ENCODE results near the gene CAMTA1.

Gene CAMTA1

DNA sequence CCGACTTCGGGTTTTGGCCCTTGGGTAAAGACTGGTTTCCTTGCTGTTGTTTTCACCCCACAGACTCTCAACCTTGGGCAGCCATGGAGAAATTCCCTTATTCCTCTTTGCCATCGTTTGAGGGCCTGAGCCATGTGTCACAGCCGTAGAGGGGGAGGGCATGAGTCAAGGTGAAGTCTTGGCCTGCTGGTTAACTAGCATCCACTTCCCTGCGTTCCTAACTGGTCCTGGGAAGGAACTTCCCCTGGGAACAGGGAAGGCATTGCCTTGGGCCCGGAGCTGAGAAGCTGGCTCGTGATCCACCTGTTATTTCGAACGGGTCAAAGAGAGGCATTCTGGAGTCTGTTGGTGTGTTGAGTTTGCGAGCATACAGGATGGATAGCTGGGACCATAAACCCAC lies 464.9 kb downstream of the CAMTA1 start:
- Histone ChIP-seq H3K27ac (ENCODE audit: low read depth, low read length) (no peak overlapping the region), H3K9me3 (ENCODE audit: low read length) (no peaks in the 10 kb centered on the region), H3K4me1 (ENCODE audit: insufficient read depth, low read length) (peaks cover 12% of the 10 kb centered on the region), H3K9ac (ENCODE audit: low read length) (no peak overlapping the region), H3K27me3 (ENCODE audit: control insufficient read depth in 1 of 2, insufficient read depth in 2 of 2, low read length in 2 of 2) (no peaks in the 10 kb centered on the region), H3K36me3 (ENCODE audit: insufficient read depth, low read length) (no peaks in the 10 kb centered on the region), H3K4me3 (ENCODE audit: low read depth in 1 of 2, low read length in 2 of 2) (no peak overlapping the region)

DNA sequence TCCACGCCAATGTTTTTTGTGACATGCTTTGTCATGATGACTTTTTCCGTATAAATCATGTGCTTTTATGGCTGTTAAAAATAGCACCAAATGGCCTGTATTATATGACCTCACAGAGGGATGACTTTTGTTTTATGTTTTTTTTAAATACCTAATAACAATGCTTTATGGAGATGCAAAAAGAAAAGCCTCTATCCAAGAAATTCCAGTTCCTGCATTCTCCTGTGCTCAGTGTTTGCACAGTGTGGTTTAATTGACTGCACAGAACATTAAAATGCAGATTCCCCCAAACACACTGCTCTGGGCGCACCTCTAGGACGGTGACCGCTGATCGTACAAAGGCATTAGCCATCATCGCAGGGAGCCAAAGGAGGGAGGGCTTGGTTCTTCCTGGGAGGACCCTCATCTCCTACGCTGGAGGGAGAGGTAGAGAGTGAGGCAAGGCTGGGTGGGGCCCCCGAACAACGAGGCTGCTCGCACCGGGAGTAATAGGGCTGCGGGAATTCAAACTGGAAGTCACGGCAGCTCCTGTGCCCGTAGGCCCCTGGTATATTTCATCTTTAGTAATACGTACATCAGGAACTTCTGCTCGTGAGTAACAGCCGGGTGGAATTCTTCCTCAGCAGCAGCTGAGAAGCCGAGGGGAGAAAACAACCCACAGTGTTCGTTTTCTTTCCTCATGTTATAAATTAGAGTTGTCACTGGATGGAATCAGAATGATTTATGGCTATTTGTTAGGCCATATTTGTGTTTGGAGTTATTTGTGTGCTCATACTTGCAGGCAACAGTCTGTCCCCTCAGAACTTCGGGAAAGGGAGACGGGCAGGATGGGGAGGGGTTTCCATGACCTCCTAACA lies 465.6 kb downstream of the CAMTA1 start:
- Histone ChIP-seq H3K27ac (ENCODE audit: low read depth, low read length) (no peak overlapping the region), H3K9me3 (ENCODE audit: low read length) (no peaks in the 10 kb centered on the region), H3K9ac (ENCODE audit: low read length) (no peak overlapping the region), H3K36me3 (ENCODE audit: insufficient read depth, low read length) (no peaks in the 10 kb centered on the region), H3K4me1 (ENCODE audit: insufficient read depth, low read length) (peaks cover 12% of the 10 kb centered on the region), H3K27me3 (ENCODE audit: control insufficient read depth in 1 of 2, insufficient read depth in 2 of 2, low read length in 2 of 2) (no peaks in the 10 kb centered on the region), H3K4me3 (ENCODE audit: low read depth in 1 of 2, low read length in 2 of 2) (peak overlapping the region in 1 of 2 donors; percentile 14)

DNA sequence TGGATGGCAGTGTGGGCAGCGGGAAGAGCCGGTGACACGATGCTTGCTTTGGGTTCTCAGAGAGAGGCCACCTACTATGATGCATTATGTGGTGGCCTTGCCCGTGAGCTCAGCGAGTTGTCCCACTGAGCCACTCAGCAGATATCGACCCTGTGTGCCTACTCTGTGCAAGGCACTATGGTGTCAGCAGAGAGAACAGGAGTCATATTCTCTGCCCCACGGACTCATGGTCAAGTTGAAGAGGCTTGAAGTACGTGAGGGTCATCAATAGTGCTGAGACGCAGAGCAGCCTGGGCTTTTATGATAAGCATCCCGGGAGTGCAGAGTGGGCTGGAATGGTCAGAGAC lies 466.2 kb downstream of the CAMTA1 start:
- peaks cover 12% of the 10 kb centered on the region for H3K4me1 ChIP-seq (ENCODE audit: insufficient read depth, low read length)
- H3K9me3 ChIP-seq (ENCODE audit: low read length): no peaks in the 10 kb centered on the region
- H3K4me3 ChIP-seq (ENCODE audit: low read depth in 1 of 2, low read length in 2 of 2): no peak overlapping the region
- no peak overlapping the region for H3K9ac ChIP-seq (ENCODE audit: low read length)
- no peaks in the 10 kb centered on the region for H3K36me3 ChIP-seq (ENCODE audit: insufficient read depth, low read length)
- H3K27ac ChIP-seq (ENCODE audit: low read depth, low read length): no peak overlapping the region
- H3K27me3 ChIP-seq (ENCODE audit: control insufficient read depth in 1 of 2, insufficient read depth in 2 of 2, low read length in 2 of 2): no peaks in the 10 kb centered on the region

DNA sequence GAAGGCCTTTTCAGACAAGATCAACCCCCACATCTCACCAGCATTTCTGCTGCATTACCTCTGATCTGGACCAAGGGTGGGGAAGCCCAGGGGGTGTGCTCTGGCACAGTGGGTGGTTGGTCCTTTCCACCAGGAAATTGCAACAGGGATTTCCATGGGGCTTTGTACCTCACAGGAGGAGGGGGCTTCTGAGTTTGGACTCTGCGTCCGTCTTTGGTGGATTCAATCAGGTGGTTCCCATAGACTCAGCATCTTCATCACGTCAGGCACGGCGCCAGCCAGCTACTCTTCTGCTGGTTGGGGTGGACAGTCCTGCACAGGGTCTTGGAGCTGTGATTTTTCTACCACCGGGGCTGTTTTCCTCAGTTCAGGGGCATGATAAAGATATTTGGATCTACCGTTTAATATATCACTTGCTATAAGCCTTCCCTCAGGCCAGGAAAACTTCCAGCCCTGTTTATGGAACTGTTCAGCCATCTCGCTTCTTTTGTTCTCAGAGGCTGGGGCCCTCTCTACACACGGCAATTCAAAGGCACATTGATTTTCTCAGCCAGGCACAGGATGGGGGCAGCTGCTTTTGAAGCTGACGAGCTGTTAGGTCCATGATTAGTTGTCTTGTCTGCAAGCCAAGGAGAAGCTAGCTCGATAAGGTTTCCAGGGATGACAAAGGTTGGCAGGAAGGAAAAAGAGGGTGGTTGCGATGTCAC lies 467.3 kb downstream of the CAMTA1 start:
- Histone ChIP-seq H3K27ac (ENCODE audit: low read depth, low read length) (no peak overlapping the region), H3K9me3 (ENCODE audit: low read length) (no peaks in the 10 kb centered on the region), H3K4me1 (ENCODE audit: insufficient read depth, low read length) (peaks cover 12% of the 10 kb centered on the region), H3K4me3 (ENCODE audit: low read depth in 1 of 2, low read length in 2 of 2) (no peak overlapping the region), H3K36me3 (ENCODE audit: insufficient read depth, low read length) (no peaks in the 10 kb centered on the region), H3K27me3 (ENCODE audit: control insufficient read depth in 1 of 2, insufficient read depth in 2 of 2, low read length in 2 of 2) (no peaks in the 10 kb centered on the region), H3K9ac (ENCODE audit: low read length) (no peak overlapping the region)

DNA sequence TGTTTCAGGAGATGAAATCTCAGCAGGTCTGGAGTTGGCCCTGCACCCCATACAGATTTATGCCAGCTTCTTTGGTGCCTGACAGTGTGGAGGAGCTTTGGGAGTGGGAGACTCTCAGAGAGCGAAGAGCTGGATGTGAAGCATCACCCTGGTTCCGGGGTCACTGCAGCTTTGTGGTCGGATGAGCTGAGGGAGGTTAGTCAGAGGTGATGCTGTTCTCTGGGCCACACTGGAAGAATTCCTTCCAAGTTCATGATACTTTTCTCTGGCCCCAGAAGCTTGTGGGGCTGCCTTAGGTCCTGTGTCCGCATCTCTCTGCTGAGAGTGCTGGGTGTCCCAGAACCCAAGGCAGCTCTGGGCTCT lies 467.8 kb downstream of the CAMTA1 start:
- Histone ChIP-seq H3K4me1 (ENCODE audit: insufficient read depth, low read length) (peaks cover 12% of the 10 kb centered on the region), H3K36me3 (ENCODE audit: insufficient read depth, low read length) (no peaks in the 10 kb centered on the region), H3K27me3 (ENCODE audit: control insufficient read depth in 1 of 2, insufficient read depth in 2 of 2, low read length in 2 of 2) (no peaks in the 10 kb centered on the region)

DNA sequence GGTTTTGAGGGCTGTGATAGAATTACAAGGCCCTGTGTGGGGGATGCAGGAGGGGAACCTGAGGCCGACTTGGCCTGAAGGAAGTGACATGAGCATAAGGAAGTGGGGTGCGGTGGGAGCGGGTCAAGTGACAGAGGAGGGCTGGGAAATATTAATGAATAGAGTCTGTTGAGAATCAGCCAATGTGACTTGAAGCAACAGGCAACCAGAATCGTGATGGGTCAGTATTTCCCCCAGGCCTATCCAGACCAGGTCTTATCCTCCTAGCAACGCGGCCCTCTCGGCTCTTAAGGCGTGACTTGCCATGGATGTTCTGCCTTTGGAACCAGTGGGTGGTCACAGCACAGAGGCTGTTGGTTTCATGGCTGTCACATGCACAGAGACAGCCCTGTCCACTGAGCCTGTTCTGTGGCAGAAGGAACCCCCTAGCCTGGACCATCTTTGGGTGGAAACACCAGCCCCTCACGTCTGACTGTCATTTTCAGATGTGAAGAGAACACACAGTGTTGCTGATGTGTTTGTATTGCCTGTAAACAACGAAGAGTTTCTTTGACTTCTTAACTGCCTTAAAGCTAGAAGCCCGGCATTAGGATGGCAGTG lies 468.8 kb downstream of the CAMTA1 start:
- no peak overlapping the region for H3K9ac ChIP-seq (ENCODE audit: low read length)
- no peak overlapping the region for H3K4me3 ChIP-seq (ENCODE audit: low read depth in 1 of 2, low read length in 2 of 2)
- no peaks in the 10 kb centered on the region for H3K27me3 ChIP-seq (ENCODE audit: control insufficient read depth in 1 of 2, insufficient read depth in 2 of 2, low read length in 2 of 2)
- H3K9me3 ChIP-seq (ENCODE audit: low read length): no peaks in the 10 kb centered on the region
- H3K36me3 ChIP-seq (ENCODE audit: insufficient read depth, low read length): no peaks in the 10 kb centered on the region
- peaks cover 12% of the 10 kb centered on the region for H3K4me1 ChIP-seq (ENCODE audit: insufficient read depth, low read length)
- no peak overlapping the region for H3K27ac ChIP-seq (ENCODE audit: low read depth, low read length)

More for the DNA sequence above, 467.8 kb downstream of the CAMTA1 start:
- Histone ChIP-seq H3K9me3 (ENCODE audit: low read length) (no peaks in the 10 kb centered on the region), H3K27ac (ENCODE audit: low read depth, low read length) (no peak overlapping the region), H3K4me3 (ENCODE audit: low read depth in 1 of 2, low read length in 2 of 2) (no peak overlapping the region), H3K9ac (ENCODE audit: low read length) (no peak overlapping the region)

DNA sequence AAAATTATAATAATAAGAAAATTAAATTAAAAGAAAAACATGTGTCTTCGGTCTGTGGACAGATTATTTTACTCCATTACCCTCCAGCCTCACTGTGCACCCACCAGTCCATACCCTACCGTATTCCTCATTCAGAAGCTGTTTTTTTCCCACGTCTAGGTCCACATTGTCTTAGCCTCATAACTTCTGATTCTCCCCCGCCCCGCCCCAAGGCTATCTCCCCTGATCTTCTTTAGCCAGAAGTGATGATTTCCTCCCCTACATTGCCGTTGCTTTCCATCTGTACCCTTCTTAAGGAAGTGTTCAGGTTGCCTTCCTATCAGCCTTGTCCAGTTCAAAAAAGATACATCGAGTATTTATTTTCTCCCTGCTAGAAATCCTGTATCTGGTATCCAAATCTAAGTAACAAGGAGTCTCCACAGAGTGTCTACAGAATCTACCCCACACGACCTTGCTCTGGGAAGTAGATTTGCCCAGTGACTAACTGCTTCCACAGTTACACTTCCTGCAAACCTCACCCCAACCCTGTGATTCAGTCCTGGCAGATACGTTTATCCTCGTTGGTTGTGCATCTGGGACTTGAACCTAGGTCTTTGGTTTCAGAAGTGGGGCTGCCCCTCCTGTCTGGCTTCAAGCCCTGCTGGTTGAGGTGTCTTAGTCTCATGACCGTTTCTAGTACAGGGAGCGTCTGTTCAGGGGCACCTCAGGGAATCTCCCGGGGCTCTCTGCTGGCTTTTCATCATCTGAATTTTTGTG lies 470.2 kb downstream of the CAMTA1 start:
- H3K9me3 ChIP-seq (ENCODE audit: low read length): no peaks in the 10 kb centered on the region
- no peaks in the 10 kb centered on the region for H3K27me3 ChIP-seq (ENCODE audit: control insufficient read depth in 1 of 2, insufficient read depth in 2 of 2, low read length in 2 of 2)
- H3K9ac ChIP-seq (ENCODE audit: low read length): no peak overlapping the region
- no peaks in the 10 kb centered on the region for H3K36me3 ChIP-seq (ENCODE audit: insufficient read depth, low read length)
- H3K4me1 ChIP-seq (ENCODE audit: insufficient read depth, low read length): peaks cover 7% of the 10 kb centered on the region
- no peak overlapping the region for H3K4me3 ChIP-seq (ENCODE audit: low read depth in 1 of 2, low read length in 2 of 2)
- H3K27ac ChIP-seq (ENCODE audit: low read depth, low read length): no peak overlapping the region

DNA sequence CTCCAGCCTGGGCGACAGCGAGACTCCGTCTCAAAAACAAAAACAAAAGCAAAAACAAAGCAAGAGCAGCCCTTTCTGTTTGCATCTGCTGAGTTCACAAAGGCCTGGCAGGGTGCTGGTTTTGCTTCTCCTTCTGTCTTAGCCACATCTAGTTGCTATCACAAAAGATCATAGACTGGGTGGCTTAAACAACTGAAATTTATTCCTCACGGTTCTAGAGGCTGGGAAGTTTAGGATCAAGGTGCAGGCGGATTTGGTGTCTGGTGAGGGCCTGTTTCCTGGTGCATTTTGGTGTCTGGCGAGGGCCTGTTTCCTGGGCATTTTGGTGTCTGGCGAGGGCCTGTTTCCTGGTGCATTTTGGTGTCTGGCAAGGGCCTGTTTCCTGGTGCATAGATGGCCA lies 471.3 kb downstream of the CAMTA1 start:
- H3K27ac ChIP-seq (ENCODE audit: low read depth, low read length): no peak overlapping the region
- no peak overlapping the region for H3K9ac ChIP-seq (ENCODE audit: low read length)
- H3K27me3 ChIP-seq (ENCODE audit: control insufficient read depth in 1 of 2, insufficient read depth in 2 of 2, low read length in 2 of 2): no peaks in the 10 kb centered on the region
- no peaks in the 10 kb centered on the region for H3K36me3 ChIP-seq (ENCODE audit: insufficient read depth, low read length)
- no peaks in the 10 kb centered on the region for H3K9me3 ChIP-seq (ENCODE audit: low read length)
- H3K4me3 ChIP-seq (ENCODE audit: low read depth in 1 of 2, low read length in 2 of 2): no peak overlapping the region
- no peaks in the 10 kb centered on the region for H3K4me1 ChIP-seq (ENCODE audit: insufficient read depth, low read length)

DNA sequence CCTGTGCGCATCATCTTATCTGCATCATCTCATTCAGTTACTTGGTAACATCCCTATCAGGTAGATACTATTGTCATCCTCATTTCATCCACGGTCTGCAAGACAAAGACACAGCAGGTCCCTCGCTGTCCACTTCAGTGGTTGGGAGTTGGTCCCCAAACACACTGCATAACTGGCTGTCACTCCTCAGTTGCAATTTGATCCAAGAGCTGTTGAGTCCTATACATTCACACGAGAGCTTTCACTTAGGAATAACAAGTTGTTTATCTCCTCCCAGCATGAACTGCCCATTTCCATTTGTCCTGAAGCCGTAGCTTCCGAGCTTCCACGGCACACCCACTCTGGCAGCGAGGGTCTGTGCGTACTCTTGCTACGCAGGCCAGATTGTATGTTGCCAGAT lies 472.0 kb downstream of the CAMTA1 start:
- Histone ChIP-seq H3K27ac (ENCODE audit: low read depth, low read length) (no peak overlapping the region), H3K36me3 (ENCODE audit: insufficient read depth, low read length) (no peaks in the 10 kb centered on the region), H3K27me3 (ENCODE audit: control insufficient read depth in 1 of 2, insufficient read depth in 2 of 2, low read length in 2 of 2) (no peaks in the 10 kb centered on the region), H3K9ac (ENCODE audit: low read length) (no peak overlapping the region), H3K4me3 (ENCODE audit: low read depth in 1 of 2, low read length in 2 of 2) (no peak overlapping the region), H3K4me1 (ENCODE audit: insufficient read depth, low read length) (no peaks in the 10 kb centered on the region), H3K9me3 (ENCODE audit: low read length) (no peaks in the 10 kb centered on the region)

DNA sequence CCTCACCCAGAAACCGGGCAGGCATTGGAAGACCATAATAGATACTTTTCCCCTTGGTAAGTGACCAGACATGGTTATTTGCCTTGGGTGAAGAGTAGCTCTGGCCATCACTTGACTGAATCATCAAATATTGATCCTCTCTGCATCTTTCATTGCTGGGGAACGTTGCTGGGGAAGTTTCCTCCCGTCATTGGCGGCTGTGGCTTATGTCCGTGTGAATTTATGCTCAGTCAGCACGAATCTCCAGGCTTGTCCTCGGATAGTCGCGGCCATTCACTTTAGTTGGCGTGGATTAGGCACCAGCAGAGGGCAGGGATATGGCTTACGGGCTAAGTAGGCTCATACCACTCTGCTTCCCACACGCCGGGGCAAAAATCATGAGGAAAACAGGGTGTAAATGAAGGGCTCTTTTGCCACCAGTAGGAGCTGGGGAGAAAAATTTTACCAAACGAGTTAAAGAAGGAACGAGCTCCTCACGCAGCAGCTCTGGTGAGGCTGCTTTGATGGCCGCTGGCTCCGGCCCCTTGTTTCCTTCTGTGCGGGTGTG lies 473.4 kb downstream of the CAMTA1 start:
- H3K4me3 ChIP-seq (ENCODE audit: low read depth in 1 of 2, low read length in 2 of 2): no peak overlapping the region
- H3K9me3 ChIP-seq (ENCODE audit: low read length): no peaks in the 10 kb centered on the region
- H3K9ac ChIP-seq (ENCODE audit: low read length): no peak overlapping the region
- H3K36me3 ChIP-seq (ENCODE audit: insufficient read depth, low read length): no peaks in the 10 kb centered on the region
- peaks cover 5% of the 10 kb centered on the region for H3K4me1 ChIP-seq (ENCODE audit: insufficient read depth, low read length)
- H3K27me3 ChIP-seq (ENCODE audit: control insufficient read depth in 1 of 2, insufficient read depth in 2 of 2, low read length in 2 of 2): no peaks in the 10 kb centered on the region
- no peak overlapping the region for H3K27ac ChIP-seq (ENCODE audit: low read depth, low read length)

DNA sequence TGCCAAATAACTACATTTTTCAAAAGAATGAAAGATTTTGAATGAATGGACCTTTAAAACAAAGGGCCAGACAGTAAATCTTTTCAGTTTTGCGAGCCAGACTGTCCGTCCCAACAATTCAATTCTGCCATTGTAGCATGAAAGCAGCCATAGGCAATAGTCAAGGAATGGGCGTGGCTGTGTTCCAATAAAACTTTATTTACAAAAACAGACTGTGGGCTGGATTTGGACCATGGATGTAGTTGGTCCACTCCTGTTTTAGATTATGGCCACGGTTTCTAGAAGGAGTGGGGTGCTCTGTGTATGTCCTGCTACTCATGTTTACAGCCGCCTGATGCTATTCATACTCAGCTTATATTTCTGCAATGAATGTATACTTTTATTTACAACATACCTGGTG lies 474.7 kb downstream of the CAMTA1 start:
- Histone ChIP-seq H3K36me3 (ENCODE audit: insufficient read depth, low read length) (no peaks in the 10 kb centered on the region), H3K9me3 (ENCODE audit: low read length) (no peaks in the 10 kb centered on the region), H3K9ac (ENCODE audit: low read length) (no peak overlapping the region), H3K27ac (ENCODE audit: low read depth, low read length) (no peak overlapping the region), H3K4me3 (ENCODE audit: low read depth in 1 of 2, low read length in 2 of 2) (no peak overlapping the region), H3K27me3 (ENCODE audit: control insufficient read depth in 1 of 2, insufficient read depth in 2 of 2, low read length in 2 of 2) (no peaks in the 10 kb centered on the region), H3K4me1 (ENCODE audit: insufficient read depth, low read length) (peaks cover 9% of the 10 kb centered on the region)

Measured in muscle layer of colon (tissue), 2 donors.